HT-29 (cell line): ENCODE data around the gene CD164. TPM values are rescaled to one million over a fixed set of nuclear protein-coding genes. Genes with fewer than 3 reads are reported as not detected.
"Not testable (repeated sequence)": the region's sequence is repeated elsewhere in the genome, so short reads cannot be mapped to it uniquely, and the experiment has no call there.

Experiments
- DNase-seq: peaks from one replicate; pipeline ENCODE4 v3.0.0-alpha.2; 2015; ENCODE audit warnings: low spot score
- total RNA-seq: library from RNA; depleted of rRNA; stranded (reverse); fragments of >200 nt; shearing (Covaris generic); gene quantifications from 2 replicates; pipeline ENCODE4 v1.2.3, GENCODE V29; 2014

The CD164 gene
- total RNA-seq, 1 experiment from 2014 or later = 123 TPM

DNA sequence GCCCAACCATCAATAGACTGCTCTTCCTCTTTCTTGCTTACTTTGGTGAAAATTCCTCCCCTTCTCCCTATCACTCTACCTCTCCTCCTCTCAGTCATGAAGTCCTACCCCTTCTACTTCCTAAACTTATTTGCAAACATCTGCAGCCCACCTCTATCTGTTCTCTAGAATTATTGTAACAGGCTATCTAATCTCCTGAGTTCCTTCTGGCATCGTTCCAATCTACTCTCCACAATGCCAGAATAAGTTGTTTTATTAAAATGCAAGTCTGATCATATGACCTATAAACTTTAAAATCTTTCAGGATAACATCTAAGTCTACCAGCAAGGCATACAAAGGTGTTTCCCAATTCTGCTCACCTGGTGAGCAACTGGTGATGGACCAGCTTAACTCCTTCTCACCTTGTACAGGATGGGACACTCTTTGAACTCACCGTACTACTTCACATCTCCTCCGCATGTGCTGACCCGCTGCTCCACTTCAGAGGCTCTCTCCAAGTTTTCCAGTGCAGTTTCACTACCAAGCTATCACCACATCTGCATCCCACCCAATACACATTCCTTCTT lies 7.9 kb downstream of the CD164 start:
- no peak for DNase-seq

DNA sequence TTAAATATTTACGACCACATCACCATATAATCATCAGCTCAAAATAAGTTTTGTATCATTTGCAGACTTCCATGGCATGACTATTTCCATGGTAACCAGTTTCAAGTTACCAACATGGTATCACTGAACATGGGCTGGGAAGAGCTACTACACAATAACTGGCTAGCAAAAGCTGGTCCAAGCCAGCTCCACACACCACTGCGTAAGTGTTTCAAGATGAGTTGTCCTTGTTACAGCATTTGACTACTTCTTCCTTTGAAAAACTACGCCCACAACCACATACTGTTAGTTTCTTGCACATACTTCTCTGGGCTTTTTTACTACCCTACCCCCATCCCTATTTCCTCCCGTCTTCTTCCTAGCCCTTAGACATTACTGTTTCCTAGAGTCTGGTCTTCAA lies 8.5 kb downstream of the CD164 start:
- no peak for DNase-seq

DNA sequence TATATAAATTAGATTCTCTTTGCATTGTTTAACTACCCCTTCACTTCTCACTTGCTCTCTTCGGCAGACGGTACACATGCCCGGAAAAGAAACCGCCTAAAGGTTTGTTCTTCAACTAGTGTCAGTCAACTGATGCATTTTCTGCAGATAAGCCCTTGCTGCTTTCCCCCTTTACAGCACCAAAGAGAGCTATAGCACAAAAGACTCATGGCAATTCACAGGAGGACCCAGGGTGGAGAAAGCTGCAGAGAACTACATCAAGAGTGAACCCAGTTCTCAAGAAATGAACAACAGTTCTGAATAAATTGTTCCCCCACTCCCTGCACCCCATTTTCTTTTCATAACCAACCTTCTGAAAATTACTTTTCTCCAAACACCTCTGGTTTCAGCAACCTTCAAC lies 8.9 kb downstream of the CD164 start:
- no peak for DNase-seq

DNA sequence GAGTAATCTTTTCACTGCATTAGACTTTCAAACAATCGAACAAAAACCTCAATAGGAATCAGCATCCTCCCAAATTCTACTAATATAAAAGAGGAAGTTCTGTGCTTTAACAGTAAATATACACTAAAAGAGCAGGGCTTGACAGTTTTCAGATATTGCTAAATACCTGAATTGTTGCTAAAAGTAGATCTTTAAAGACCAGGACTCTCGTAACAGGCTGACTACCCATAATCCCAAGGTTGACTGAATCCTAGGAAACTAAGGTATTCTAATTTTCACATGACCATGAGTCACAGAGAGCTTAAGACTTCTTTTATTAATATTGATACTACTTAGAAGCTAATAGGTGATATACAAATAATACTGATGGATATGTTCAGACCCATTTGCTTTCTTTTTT lies 10.1 kb downstream of the CD164 start:
- no peak for DNase-seq

DNA sequence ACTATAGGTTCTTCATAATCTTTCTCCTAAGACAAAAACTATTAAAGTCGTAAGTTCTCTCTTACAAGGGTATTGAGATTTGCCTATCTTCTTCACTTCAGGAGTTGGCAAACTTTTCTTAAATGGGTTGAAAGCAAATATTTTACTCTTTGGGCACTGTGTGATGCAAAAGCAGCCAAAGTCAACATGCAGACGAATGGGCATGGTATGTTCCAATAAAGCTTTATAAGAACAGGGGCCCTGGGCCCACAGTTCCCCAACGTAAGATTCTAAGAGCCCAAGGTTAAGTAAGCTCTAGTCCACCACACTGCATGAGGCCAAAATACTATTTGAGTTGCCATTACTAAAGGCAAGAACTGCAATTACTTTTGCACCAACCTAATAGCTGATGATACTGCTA lies 11.5 kb downstream of the CD164 start:
- DNase-seq = no peak

DNA sequence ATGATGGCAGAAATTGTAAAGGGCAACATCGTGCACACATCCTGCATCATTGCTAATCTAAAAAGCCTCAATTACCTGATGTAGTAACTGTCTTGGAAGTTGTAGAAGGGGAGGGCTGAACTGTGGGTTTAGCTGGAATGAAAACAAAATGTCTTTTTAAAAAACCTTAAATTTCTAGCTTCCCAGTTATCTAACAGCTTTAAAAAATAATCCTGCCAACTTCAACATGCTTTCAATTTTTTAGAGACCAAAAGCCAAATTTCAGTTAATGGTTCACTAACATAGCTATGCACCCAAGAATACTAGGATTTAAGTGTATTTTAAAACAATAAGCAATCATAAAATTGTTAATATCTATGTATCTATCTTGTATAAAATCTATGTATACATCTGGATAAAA lies 11.9 kb downstream of the CD164 start:
- no peak for DNase-seq

DNA sequence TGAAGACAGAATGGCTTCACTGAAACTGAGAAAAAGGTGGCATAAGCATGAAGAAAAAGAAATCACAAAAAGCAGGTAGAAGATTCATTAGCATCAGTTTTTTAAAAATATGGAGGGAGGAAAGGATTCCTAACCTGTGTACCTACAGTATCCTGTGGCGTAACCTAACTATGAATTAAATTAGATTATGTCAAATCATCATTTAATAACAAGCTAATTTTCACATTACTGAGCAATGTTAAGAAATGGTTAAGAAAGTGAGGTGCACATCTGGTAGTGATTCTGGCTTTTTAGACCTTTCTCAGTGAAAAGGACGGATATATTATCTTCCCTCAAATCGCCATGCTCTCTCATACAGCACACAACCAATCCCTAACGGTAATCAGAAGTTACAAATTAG lies 12.5 kb downstream of the CD164 start:
- DNase-seq = no peak

DNA sequence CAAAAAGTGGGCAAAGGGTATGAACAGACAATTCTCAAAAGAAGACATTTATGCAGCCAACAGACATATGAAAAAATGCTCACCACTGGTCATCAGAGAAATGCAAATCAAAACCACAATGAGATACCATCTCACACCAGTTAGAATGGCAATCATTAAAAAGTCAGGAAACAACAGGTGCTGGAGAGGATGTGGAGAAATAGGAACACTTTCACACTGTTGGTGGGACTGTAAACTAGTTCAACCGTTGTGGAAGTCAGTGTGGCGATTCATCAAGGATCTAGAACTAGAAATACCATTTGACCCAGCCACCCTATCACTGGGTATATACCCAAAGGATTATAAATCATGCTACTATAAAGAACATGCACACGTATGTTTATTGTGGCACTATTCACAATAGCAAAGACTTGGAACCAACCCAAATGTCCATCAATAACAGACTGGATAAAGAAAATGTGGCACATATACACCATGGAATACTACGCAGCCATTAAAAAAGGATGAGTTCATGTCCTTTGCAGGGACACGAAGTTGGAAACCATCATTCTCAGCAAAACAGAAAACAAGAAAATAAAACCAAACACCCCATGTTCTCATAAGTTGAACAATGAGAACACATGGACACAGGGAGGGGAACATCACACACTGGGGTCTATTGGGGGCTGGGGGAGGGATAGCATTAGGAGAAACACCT lies 17.7 kb downstream of the CD164 start:
- not testable (repeated sequence) for DNase-seq

DNA sequence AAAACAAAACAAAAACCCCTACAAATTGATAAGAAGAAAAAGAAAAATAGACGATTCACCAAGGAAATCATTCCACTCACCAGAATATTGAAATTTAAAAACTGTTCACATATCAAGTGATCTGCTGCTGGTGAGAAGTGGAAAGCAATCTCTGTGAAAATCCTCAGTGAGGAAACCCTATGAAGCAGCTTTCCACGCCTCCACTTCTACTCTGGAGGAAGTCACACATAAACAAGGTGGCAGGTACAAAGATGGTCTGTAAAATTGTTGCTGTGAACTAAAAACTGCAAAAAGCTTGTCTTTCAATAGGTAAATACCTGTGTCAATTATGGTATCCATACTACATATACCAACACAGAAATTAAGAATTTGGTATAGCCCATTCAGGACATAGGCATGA lies 18.5 kb downstream of the CD164 start:
- no peak for DNase-seq

DNA sequence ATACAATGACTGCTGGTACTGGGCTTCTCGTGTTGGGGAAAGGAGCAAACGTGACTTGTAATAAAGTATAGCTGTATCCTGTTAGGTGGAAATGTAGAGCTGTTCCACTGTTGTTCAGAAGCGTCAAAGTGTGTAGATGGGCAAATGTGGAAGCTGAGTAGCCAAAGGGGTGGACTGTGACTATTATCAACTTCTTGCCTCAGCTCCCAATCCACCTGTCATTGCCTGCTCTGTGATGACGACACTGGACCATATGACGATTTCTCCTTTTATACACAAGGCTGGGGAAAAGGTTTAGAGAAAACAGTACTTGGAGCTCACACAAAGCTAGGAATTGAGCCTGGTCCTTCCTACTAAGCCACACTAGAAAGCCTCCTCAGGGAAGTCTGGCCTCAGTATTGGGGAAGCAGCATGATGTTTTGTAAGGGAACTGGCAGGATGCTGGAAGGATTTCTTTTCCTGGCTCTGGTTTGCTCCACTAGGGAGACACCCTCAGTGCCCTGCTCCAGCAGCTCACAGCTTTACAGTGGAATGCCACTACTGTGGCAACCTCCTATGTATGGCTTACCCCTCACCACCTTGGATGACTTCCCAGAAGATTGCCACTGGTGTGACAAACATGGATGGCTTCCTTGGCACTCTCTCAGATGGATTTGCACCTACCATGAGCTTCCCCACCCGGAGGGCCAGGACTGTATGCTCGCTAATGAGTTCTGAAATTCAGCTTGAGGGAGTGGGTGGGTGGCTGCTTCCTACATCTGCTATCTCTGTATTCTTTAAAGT lies 20.0 kb downstream of the CD164 start:
- no peak for DNase-seq

DNA sequence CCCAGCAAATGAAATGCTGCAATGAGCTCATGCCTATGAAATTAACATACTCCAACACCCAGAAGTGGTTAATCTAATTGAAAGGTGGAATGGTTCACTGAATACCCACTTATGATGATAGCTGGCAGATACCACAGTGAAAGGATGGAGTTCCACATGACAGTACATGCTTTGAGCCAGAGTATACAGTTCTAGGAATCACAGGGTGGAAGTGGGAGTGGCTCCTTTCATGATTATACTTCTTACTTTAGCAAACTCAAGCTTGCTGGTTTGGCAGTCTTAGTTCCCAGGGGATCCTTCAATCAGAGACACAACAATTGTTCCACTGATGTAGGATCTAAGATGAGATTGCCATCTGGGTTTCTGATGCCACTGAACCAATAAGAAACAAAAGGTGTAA lies 21.5 kb downstream of the CD164 start:
- no peak for DNase-seq

DNA sequence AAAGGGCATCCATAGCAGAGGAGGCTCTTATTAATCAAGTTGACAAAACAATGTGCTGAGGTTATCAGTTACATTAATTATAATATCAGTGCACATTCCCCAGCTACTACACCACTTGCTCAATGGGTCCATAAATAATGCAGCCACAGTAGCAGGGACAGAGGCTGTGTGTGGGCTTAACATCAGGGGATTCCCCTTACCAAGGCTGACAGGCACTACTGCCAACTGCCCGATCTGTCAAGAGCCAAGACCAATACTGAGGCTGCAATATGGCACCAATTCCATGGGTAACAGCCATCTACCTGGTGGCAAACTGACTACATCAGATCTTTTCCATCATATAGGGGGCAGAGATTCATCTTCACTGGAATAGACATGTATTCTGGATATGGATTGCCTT lies 22.0 kb downstream of the CD164 start:
- DNase-seq = no peak

DNA sequence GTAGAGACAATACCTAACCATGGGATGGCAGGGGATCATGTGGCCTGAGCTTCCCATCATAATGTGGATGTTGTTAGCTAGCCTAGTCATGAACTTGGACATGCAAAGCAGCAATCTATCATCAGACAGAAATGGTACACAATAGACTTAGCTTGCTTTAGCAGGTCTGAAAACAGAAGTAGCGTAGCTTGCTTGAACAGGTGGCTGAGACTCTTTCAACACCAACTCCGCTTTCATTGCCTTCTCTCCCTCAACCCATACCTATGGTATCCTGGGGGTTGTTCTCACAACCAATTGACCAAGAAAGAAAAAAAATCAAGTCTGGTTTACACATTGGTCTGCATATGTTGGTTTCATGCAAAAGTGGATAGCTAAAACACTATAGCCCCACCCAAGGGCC lies 23.0 kb downstream of the CD164 start:
- DNase-seq = no peak

DNA sequence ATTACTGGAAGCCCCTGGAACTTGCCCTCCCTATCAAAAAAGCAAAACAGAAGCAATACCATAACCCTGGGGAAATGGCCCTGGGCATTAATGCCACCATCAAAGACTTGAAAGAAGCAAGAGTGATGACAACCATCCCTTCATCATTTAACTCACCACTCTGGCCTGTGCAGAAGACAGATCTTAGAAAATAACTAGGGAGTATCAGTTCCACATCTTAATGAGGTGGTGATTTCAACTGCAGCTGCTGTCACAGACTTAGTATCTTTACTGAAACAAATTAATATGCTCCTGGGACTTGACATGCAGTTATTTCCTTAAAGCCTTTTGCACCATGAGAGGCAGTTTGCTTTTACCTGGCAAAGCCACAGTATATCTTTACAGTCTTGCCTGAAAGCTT lies 24.1 kb downstream of the CD164 start:
- no peak for DNase-seq

DNA sequence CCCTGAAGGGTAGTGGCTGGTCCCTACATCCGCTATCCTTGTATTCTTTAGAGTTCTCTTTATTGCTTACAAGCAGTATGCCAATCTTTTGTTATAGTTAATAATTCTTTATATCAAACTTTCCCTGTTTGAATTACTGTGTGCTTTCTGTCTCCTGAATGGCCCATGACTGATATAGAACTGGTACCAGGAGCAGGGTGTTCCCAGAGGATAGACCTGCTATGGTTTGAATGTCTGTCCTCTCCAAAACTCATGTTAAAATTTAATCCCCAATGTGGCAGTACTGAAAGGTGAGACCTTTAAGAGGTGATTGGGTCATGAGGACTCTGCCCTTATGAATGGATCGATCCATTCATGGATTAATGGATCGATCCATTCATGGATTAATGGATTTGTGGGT lies 26.0 kb downstream of the CD164 start:
- no peak for DNase-seq

DNA sequence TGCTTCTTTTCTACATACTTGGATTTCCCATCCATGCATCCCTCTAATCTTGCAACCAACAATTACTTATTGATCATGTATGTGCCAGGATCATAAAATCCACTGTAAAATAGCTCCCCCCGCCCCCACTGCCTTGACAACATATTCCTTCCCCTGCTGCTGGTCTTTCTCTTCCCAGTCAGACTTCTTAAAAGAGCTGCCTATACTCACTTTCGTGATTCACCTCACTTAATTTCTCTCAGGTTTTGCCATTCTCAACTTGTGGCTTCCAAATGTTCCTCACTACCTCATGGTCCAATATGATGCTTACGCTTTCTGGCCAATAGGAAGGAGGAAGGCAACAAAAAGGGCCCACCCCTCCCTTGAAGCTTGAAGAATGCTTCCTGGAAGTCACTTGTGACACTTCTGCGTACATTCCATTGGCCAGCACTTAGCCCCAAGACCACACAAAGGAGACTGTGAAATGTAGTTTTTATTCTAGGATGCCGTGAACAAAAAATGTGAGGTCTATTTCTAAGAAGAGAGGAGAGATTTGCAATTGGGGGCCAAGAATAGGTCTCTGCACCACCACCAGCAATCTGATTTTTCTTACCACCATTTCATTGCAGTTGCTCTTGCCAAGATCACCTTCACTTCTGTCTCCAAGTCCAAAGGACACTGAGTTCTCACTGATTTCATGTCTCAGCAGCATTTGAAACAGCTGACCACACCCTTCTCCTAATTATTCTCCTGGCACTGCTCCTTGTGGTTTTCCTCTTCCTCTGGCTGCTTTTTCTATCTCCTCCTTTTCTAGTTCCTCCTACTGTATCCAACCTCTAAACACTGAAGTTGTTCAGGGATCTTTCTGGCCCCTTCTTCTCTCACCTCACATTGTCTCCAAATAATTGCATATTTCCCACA lies 30.8 kb downstream of the CD164 start:
- no peak for DNase-seq

DNA sequence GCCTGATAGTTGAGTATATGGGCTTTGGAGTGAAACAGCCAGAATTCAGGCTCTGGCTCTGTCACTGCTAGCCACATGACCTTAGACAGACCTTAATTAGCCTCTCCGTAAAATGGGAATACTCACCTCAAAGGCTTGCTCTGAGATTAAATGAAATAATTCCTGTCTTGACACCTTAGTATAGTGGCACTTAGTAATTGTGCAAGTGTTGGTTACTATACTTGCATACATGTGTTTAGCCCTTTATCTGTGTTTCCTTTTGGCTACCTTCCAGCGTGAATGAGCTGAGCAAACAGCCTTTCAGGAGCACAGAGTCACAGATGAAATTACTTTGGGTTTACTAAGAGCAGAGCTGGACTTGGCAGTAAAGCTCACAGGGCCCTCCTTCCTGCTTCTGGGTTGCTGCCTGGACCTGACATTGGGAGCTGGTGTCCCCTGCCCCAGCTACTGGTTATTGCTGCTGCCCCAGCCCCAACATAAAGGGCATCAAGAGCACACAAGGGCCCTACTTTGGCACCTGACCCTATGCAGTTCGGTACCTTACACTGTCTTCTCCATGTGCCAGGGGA lies 32.8 kb downstream of the CD164 start:
- DNase-seq = peak; percentile 91

DNA sequence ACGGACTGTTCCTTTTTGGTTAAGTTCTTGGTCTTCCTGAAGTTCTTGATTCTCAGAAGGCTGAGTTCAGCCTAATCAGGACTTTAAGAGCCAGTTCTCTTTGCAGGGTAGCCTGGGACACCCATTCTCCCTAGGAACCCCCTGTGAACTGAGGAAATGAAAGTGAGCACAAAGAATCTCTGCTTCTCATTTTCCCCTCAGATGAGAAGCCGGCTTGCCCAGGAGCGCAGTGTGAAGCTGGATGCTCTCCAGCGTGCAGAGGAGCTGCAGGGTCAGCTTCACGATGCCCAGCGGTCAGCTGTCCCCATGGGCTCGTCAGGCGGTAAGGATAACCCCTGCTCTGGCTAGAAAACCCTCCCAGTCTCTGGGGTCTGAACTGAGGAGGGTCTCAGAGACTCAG lies 34.0 kb downstream of the CD164 start:
- no peak for DNase-seq

DNA sequence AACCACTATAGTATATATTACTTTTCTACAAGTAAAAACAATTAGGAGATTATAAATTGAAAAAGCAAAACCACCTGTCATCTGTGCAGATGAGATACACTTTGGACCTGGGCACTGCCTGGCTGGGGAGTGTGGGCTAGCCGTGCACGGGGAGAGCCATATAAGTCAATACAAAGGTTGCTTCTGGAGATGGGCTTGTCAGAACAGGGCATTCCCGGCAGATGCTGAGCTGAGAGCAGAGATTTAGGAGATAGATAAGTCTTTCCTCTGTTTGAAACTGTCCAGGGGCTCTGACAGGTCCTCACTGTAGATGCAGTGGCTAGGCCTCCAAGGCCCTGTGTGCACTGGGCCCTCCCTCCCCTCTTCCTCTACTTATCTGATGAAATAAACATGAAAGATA lies 34.5 kb downstream of the CD164 start:
- DNase-seq = no peak

DNA sequence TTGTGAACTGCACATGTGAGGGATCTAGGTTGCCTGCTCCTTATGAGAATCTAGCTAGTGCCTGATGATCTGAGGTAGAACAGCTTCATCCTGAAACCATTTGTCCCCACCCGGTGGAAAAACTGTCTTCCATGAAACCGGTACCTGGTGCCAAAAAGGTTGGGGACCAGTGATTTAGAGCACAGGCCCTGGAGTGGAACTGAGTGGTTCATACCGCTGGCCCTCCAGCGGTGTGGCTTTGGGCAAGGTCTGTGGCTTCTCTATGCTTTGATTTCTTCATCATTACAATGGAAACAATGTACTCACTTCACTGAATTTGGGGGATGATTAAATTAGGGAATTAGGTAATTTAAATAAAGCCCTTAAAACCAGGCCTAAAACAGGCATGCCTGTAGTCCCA lies 36.3 kb downstream of the CD164 start:
- DNase-seq = no peak

DNA sequence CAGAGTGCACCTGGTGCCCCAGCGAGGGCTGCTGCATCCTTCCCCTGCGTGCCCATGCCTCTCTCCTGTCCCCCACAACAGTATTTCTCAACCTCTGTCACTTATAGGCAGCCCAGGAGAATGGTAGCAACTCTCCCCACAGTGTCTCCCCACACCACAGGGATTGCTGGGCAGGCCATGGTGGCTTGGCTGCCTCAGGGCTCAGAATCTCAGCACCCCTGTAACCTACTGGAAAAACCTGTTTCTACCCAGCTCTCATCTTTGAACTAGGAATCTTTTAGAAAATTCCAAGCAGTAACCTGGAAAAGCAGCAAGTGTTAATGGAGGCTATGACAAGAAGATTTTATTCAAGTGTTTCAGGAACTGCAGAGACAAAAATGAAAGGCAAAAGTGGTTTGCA lies 38.0 kb downstream of the CD164 start:
- peak; percentile 49 for DNase-seq

DNA sequence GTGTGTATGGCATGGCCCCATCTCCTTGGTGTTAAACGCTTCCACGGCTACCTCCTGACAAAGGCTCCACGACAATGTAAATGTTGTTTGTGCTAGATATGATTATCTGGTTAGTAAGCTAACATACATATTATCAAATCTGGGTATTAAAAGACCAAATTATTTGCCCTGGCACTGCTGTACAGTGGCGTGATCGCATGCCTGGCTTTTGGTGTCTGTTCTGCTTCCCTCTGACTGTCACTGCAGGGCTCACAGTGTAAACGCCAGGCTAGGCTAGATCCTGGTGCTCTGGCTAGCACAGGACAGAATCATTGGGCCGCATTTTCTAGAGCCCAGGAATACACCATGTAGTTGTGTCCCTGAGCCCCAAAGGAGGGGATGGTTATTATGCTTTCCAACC lies 38.7 kb downstream of the CD164 start:
- no peak for DNase-seq
